ENCODE results near the gene COPB2.

GRCh38 chr3:139312416-139312815, 77.0 kb downstream of the COPB2 start:
- TF ChIP-seq POLR2A (IDR thresholded peaks at IDR 0.05; ENCODE audit: low read depth, low read length) (no peak), CTCF (IDR thresholded peaks at IDR 0.05; ENCODE audit: extremely low read depth in 1 of 2, insufficient read depth in 1 of 2, low read depth in 1 of 2, low read length in 2 of 2) (no peak)
